GM21367 (cell line): ENCODE measurements around the gene NUP205.
"Not testable (repeated sequence)": the region's sequence is repeated elsewhere in the genome, so short reads cannot be mapped to it uniquely, and the experiment has no call there.

Experiments used
- ATAC-seq: cut with Tn5 transposase; IDR thresholded peaks from one replicate; pipeline ENCODE4 v1.9.1; 2021; ENCODE audit not compliant: unreplicated experiment

Gene NUP205

GRCh38 chr7:135617781-135618180, 60.1 kb downstream of the NUP205 start:
- no peak for ATAC-seq

- ATAC-seq = no peak
These were observed 60.8 kb downstream of the NUP205 start for GRCh38 chr7:135618510-135618909.

GRCh38 chr7:135620447-135620846, 62.7 kb downstream of the NUP205 start:
- no peak for ATAC-seq

GRCh38 chr7:135620980-135621850, 63.5 kb downstream of the NUP205 start:
- no peak for ATAC-seq

- no peak for ATAC-seq
These were observed 76.6 kb downstream of the NUP205 start for GRCh38 chr7:135634191-135634878.

- ATAC-seq = not testable (repeated sequence)
These were observed 82.0 kb downstream of the NUP205 start for GRCh38 chr7:135639690-135640089.

GRCh38 chr7:135644154-135644553, 86.4 kb downstream of the NUP205 start:
- ATAC-seq = no peak

- ATAC-seq = no peak
These were observed 87.0 kb downstream of the NUP205 start for GRCh38 chr7:135644729-135645128.

- ATAC-seq = no peak
These were observed 87.7 kb downstream of the NUP205 start for GRCh38 chr7:135645296-135645904.

GRCh38 chr7:135647755-135648154, 90.0 kb downstream of the NUP205 start:
- ATAC-seq = no peak

GRCh38 chr7:135648235-135648634, 90.5 kb downstream of the NUP205 start:
- no peak for ATAC-seq

- ATAC-seq = no peak
These were observed 93.3 kb downstream of the NUP205 start for GRCh38 chr7:135650831-135651573.

GRCh38 chr7:135653340-135654080, 95.8 kb downstream of the NUP205 start:
- ATAC-seq = no peak

- ATAC-seq = no peak
These were observed 100.8 kb downstream of the NUP205 start for GRCh38 chr7:135658564-135658963.

- ATAC-seq = no peak
These were observed 101.6 kb downstream of the NUP205 start for GRCh38 chr7:135659159-135659846.

GRCh38 chr7:135661311-135662122, 103.8 kb downstream of the NUP205 start:
- ATAC-seq = no peak

GRCh38 chr7:135662123-135662372, 104.3 kb downstream of the NUP205 start:
- no peak for ATAC-seq

GRCh38 chr7:135662373-135663114, 104.8 kb downstream of the NUP205 start, which contains the start of gene STMP1:
STMP1 (plus strand) TSS chr7:135662514.
- peak; percentile 91 for ATAC-seq
